Endothelial cell of umbilical vein (primary cell): Measurements from ENCODE around the gene ADRB2.

ENCODE experiments used
- CTCF ChIP-seq, 2 donors: IDR thresholded peaks; 1 replicate in 1 of 2; 2 replicates in 1 of 2; pipeline ENCODE4 v1.5.1; 2011; ENCODE audit warnings: low read length in 2 of 2, mild to moderate bottlenecking in 2 of 2, moderate library complexity in 2 of 2, control low read depth in 1 of 2, inconsistent platforms in 1 of 2, low read depth in 1 of 2; ENCODE audit not compliant: insufficient read depth in 1 of 2; ENCODE audit errors: extremely low read depth in 1 of 2
- JUN ChIP-seq: IDR thresholded peaks from 2 replicates; pipeline ENCODE4 v1.6.1; 2011; ENCODE audit warnings: borderline replicate concordance, low read depth; ENCODE audit not compliant: insufficient read length, insufficient read depth
- POLR2A ChIP-seq: IDR thresholded peaks from 2 replicates; pipeline ENCODE4 v1.6.1; 2012; ENCODE audit warnings: low read depth, mild to moderate bottlenecking, control low read depth, low read length
- POLR2AphosphoS5 ChIP-seq: IDR thresholded peaks from 2 replicates; pipeline ENCODE4 v1.6.1; 2012; ENCODE audit warnings: low read depth, mild to moderate bottlenecking, control low read depth, low read length, moderate library complexity; ENCODE audit not compliant: insufficient read depth

- no peak for TF ChIP-seq CTCF (IDR thresholded peaks at IDR 0.05; ENCODE audit: extremely low read depth in 1 of 2, insufficient read depth in 1 of 2, low read depth in 1 of 2, low read length in 2 of 2)
- no peak for TF ChIP-seq POLR2AphosphoS5
- TF ChIP-seq POLR2A: no peak
- no peak for TF ChIP-seq JUN
Observed at GRCh38 chr5:148815578-148815977, 10.8 kb upstream of the ADRB2 start.
